Dermis microvascular lymphatic vessel endothelial cell (primary cell): ENCODE data around the gene EXD3. TPM values are rescaled to one million over a fixed set of nuclear protein-coding genes. Genes with fewer than 3 reads are reported as not detected.
"Not testable (repeated sequence)": the region's sequence is repeated elsewhere in the genome, so short reads cannot be mapped to it uniquely, and the experiment has no call there.

ENCODE experiments used
- DNase-seq, 2 donors: peaks; one replicate each; pipeline versions ENCODE4 v3.0.0 to v3.0.0-alpha.2; 2010; ENCODE audit warnings: low read depth in 2 of 2
- total RNA-seq: library from RNA; depleted of rRNA; stranded (reverse); fragments of >200 nt; gene quantifications from 2 replicates; pipeline ENCODE4 v1.2.1, GENCODE V29; 2014

The EXD3 gene
- total RNA-seq, 1 donor from 2014 or later: 12.2 TPM

- DNase-seq: not testable (repeated sequence)
Measured at GRCh38 chr9:137339908-137340462, 83.0 kb downstream of the EXD3 start.

- DNase-seq: peak in 1 of 2 donors; percentile 81
Measured at GRCh38 chr9:137339045-137339907, 83.7 kb downstream of the EXD3 start.

GRCh38 chr9:137336735-137337134 is 86.2 kb downstream of the EXD3 start:
- DNase-seq: no peak

- DNase-seq: peak in 1 of 2 donors; percentile 39
Measured at GRCh38 chr9:137333016-137333671, 89.8 kb downstream of the EXD3 start.

GRCh38 chr9:137331929-137332328 is 91.0 kb downstream of the EXD3 start:
- no peak for DNase-seq

GRCh38 chr9:137330689-137331088 is 92.3 kb downstream of the EXD3 start:
- DNase-seq: no peak

GRCh38 chr9:137329590-137329989 is 93.4 kb downstream of the EXD3 start:
- not testable (repeated sequence) for DNase-seq

- not testable (repeated sequence) for DNase-seq
Measured at GRCh38 chr9:137327641-137328550, 95.1 kb downstream of the EXD3 start.

GRCh38 chr9:137326445-137327065 is 96.4 kb downstream of the EXD3 start:
- DNase-seq: no peak

- no peak for DNase-seq
Measured at GRCh38 chr9:137325799-137326198, 97.2 kb downstream of the EXD3 start.

GRCh38 chr9:137325124-137325523 is 97.8 kb downstream of the EXD3 start:
- no peak for DNase-seq

GRCh38 chr9:137323531-137324331 is 99.2 kb downstream of the EXD3 start:
- DNase-seq: no peak

- no peak for DNase-seq
Measured at GRCh38 chr9:137321726-137322361, 101.1 kb downstream of the EXD3 start.

- peak in 1 of 2 donors; percentile 92 for DNase-seq
Measured at GRCh38 chr9:137320555-137321384, 102.2 kb downstream of the EXD3 start.

GRCh38 chr9:137319739-137320551 is 103.0 kb downstream of the EXD3 start:
- no peak for DNase-seq

GRCh38 chr9:137319011-137319738 is 103.8 kb downstream of the EXD3 start:
- peak; percentile 76 to 90 for DNase-seq

GRCh38 chr9:137318602-137319001 is 104.4 kb downstream of the EXD3 start:
- DNase-seq: no peak
